Omental fat pad (tissue), 4 donors: ENCODE results near the gene JUN. TPM values are rescaled to one million over a fixed set of nuclear protein-coding genes. Genes with fewer than 3 reads are reported as not detected.

ENCODE experiments used
- ATAC-seq: fragments of 150-250 bp; one replicate; pipeline ENCODE4 v1.9.1; 2016; ENCODE audit warnings: mild to moderate bottlenecking, moderate library complexity; ENCODE audit not compliant: low FRiP score
- DNase-seq: peaks from one replicate; pipeline ENCODE4 v3.0.0-alpha.2; 2019; ENCODE audit warnings: low spot score
- CTCF ChIP-seq, 3 donors: fragments of 450-650 bp; IDR thresholded peaks; one replicate each; pipeline ENCODE4 v1.5.1; 2016 to 2017; ENCODE audit warnings: antibody characterized with exemption in 3 of 3, mild to moderate bottlenecking in 3 of 3, moderate library complexity in 2 of 3
- total RNA-seq, 4 donors: library from RNA; depleted of rRNA; stranded (reverse); fragments of >200 nt; gene quantifications; one replicate each; pipeline ENCODE4 v1.1.0, GENCODE V29; 2016

The JUN gene
- 100 to 1,000 TPM; 367 to 477 (median 404) TPM for total RNA-seq

- ATAC-seq, result peak; percentile 83
- DNase-seq, result peak; percentile 95
- TF ChIP-seq CTCF (IDR thresholded peaks at IDR 0.05), result no peak
Measured at GRCh38 chr1:58783993-58784757, at the start of gene JUN. TSS of gene JUN (minus strand) at chr1:58784047. CDS start at chr1:58783070, 977 bp downstream.

- DNase-seq (no peak), ATAC-seq (no peak)
- TF ChIP-seq CTCF (IDR thresholded peaks at IDR 0.05), result no peak
Measured at GRCh38 chr1:58833166-58833565, 49.3 kb upstream of the JUN start.

- no peak for ATAC-seq
Measured at GRCh38 chr1:58830291-58830690, 46.4 kb upstream of the JUN start.

DNA sequence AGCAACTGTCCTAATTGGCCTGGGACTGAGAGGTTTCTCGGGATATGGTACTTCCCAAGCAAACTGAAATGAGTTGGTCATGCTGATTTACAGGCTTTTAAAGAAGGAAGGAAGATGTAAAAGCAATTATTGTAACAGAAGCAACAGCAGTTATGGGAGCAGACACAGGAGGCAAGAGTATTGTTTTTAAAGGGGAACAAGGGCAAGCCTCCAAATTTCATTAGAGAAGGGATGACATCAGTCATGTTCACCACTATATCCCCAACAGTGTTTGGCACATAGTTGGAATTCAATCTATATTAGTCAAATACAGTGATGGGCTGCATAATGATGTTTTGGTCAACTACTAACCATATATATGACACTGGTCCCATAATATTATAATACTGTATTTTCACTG lies 46.0 kb upstream of the JUN start:
- DNase-seq (no peak), ATAC-seq (no peak)
- no peak for TF ChIP-seq CTCF (IDR thresholded peaks at IDR 0.05)

More at GRCh38 chr1:58830291-58830690, 46.4 kb upstream of the JUN start:
- DNase-seq, result no peak
- TF ChIP-seq CTCF (IDR thresholded peaks at IDR 0.05), result no peak

GRCh38 chr1:58827298-58827697 lies 43.5 kb upstream of the JUN start:
- ATAC-seq, result no peak
- no peak for TF ChIP-seq CTCF (IDR thresholded peaks at IDR 0.05)

GRCh38 chr1:58824753-58825389 lies 41.0 kb upstream of the JUN start:
- TF ChIP-seq CTCF (IDR thresholded peaks at IDR 0.05), result no peak
- DNase-seq (no peak), ATAC-seq (no peak)

More at GRCh38 chr1:58827298-58827697, 43.5 kb upstream of the JUN start:
- no peak for DNase-seq
